ENCODE results near the gene EXOC2. TPM values are rescaled to one million over a fixed set of nuclear protein-coding genes. Genes with fewer than 3 reads are reported as not detected.
"Not testable (repeated sequence)": the region's sequence is repeated elsewhere in the genome, so short reads cannot be mapped to it uniquely, and the experiment has no call there.

The EXOC2 gene
- total and polyA plus RNA-seq, 5 experiments from 2014 or later = 28.6 to 40.3 (median 36.7) TPM

DNA sequence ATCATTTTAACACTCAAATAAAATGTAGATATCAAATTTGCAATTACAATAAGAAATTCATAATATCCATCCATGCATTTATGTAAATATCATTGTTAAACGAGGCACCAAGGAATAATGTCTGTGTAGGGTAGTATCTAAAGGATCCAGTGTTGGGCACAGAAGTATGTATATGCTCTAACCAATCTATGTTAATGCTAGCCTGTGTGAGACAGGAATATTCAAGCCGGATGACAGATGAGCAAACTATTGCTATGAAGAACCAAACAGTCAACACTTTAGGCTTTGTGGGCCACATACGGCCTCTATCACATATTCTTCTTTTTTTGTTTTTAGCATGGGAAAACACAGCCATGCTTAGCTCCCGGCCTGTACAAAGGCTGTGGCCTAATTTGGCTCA lies 81.0 kb downstream of the EXOC2 start:
- H3K4me1 Mint-ChIP-seq = peaks cover 0 to 9% (median 0%) of the 10 kb centered on the region in 4 donors
- no peak overlapping the region for H3K4me3 Mint-ChIP-seq
- H3K27me3 Mint-ChIP-seq = no peaks in the 10 kb centered on the region
- peak overlapping the region in 2 of 10 donors; percentile 58 to 68 for H3K27ac Mint-ChIP-seq
- DNase-seq (no peak), ATAC-seq (no peak)
- H3K9me3 Mint-ChIP-seq = no peaks in the 10 kb centered on the region
- POLR2A ChIA-PET = no interaction called here
- H3K36me3 Mint-ChIP-seq = peaks cover 10 to 74% (median 29%) of the 10 kb centered on the region in 3 donors

DNA sequence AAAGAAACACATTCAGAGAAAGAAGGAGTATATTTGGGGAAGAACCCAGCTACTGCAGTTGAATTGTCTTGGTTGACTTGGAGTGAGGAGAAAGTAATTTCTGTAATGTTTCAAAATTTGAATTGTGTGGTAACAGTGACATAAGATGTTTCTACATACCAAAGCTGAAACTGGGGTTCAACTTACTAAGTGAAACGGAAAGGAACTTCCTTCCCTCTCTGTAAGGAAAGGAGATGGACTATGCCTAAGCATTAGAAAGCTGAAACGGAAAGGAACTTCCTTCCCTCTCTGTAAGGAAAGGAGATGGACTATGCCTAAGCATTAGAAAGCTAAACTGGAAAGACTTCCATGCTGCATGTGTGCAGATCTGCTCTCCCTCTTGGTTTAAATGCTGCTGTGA lies 82.1 kb downstream of the EXOC2 start:
- POLR2A ChIA-PET = no interaction called here
- H3K4me1 Mint-ChIP-seq = peaks cover 0 to 9% (median 0%) of the 10 kb centered on the region in 4 donors
- no peak overlapping the region for H3K4me3 Mint-ChIP-seq
- ATAC-seq = no peak
- no peaks in the 10 kb centered on the region for H3K27me3 Mint-ChIP-seq
- no peak for DNase-seq
- peak overlapping the region in 2 of 10 donors; percentile 16 to 57 for H3K27ac Mint-ChIP-seq
- H3K36me3 Mint-ChIP-seq = peaks cover 19 to 79% (median 36%) of the 10 kb centered on the region in 3 donors
- no peaks in the 10 kb centered on the region for H3K9me3 Mint-ChIP-seq

DNA sequence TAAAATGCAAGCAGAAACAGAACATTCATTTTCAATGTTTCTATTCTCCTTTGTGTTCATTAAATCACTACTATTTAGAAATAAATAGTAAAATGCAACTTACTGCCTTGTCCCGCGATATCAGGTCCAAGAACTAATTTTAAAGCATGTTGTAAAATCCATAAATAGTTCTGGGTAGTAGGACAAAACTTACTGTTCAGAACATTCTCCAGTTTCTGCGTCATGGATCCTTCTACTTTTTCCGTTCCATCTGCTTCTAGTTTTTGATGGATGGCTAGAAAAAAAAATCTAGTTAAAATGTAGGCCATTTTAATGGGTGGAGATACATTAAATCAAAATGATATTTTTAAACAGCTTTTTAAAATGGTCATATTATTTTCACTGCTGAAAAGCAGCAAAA lies 83.0 kb downstream of the EXOC2 start:
- no peaks in the 10 kb centered on the region for H3K9me3 Mint-ChIP-seq
- no peak for DNase-seq
- no peak for ATAC-seq
- POLR2A ChIA-PET = no interaction called here
- no peaks in the 10 kb centered on the region for H3K27me3 Mint-ChIP-seq
- no peak overlapping the region for H3K27ac Mint-ChIP-seq
- H3K36me3 Mint-ChIP-seq = peaks cover 20 to 74% (median 34%) of the 10 kb centered on the region in 3 donors
- no peak overlapping the region for H3K4me3 Mint-ChIP-seq
- H3K4me1 Mint-ChIP-seq = peaks cover 0 to 9% (median 0%) of the 10 kb centered on the region in 4 donors

DNA sequence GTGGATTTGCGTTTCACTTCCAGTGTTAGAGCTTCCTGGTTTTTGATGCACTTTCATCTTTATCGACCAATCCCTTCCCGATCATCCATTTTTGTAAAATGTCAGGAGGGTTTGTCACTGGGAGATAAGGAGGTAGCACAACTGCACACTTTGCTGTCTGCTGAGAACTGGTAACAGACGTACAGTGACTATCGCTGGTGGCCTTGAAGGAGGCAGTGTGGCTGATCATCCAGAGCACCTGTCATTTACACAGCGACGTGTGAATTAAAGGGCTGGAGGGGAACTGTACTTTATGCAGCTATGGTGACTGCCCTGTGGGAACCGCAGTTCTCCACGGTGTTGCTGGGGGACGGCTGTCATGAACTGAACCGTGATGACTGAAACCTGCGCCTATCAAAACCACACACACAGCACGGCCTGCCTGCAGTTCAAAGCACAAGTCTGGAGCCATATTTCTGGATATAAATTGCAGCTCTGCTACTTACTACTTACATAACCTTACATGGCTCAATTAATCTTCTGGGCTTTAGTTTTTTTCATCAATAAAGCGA lies 86.0 kb downstream of the EXOC2 start:
- DNase-seq (no peak), ATAC-seq (no peak)
- H3K36me3 Mint-ChIP-seq = peaks cover 20 to 66% (median 30%) of the 10 kb centered on the region in 3 donors
- no peaks in the 10 kb centered on the region for H3K27me3 Mint-ChIP-seq
- peaks cover 0 to 10% (median 6%) of the 10 kb centered on the region in 4 donors for H3K4me1 Mint-ChIP-seq
- no peak overlapping the region for H3K27ac Mint-ChIP-seq
- H3K4me3 Mint-ChIP-seq = no peak overlapping the region
- no peaks in the 10 kb centered on the region for H3K9me3 Mint-ChIP-seq
- POLR2A ChIA-PET = no interaction called here

DNA sequence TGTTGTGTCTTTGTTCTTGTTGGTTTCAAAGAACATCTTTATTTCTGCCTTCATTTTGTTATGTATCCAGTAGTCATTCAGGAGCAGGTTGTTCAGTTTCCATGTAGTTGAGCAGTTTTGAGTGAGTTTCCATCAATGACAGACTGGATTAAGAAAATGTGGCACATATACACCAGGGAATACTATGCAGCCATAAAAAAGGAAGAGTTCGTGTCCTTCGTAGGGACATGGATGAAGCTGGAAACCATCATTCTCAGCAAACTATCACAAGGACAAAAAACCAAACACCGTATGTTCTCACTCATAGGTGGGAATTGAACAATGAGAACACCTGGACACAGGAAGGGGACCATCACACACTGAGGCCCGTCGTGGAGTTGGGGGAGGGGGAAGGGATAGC lies 87.0 kb downstream of the EXOC2 start:
- H3K9me3 Mint-ChIP-seq, POLR2A ChIA-PET, H3K4me3 Mint-ChIP-seq: not testable (repeated sequence)

DNA sequence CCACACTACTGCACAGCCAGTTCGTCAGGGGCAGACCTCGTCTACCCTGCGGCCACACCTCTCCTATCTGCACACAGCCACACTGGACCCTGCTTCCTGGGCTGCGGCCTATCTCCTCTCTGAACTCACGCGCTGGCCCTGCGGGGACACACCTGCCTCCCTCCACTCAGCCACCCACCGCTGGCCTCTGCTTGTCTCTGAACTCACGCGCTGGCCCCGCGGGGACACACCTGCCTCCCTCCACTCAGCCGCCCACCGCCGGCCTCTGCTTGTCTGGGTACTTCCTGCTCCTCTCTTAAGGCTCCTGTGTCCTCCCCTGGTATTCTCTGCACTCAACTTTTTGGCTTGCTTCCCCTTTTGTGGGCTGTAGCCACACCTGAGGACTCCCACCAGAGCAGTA lies 88.4 kb downstream of the EXOC2 start:
- Mint-ChIP-seq H3K4me1 (peaks cover 0 to 10% (median 2%) of the 10 kb centered on the region in 4 donors), H3K27me3 (no peaks in the 10 kb centered on the region), H3K9me3 (no peaks in the 10 kb centered on the region), H3K4me3 (peak overlapping the region in 1 of 10 donors; percentile 19), H3K36me3 (peaks cover 20 to 51% (median 29%) of the 10 kb centered on the region in 3 donors), H3K27ac (peak overlapping the region in 3 of 10 donors; percentile 17 to 39 (median 23))
- POLR2A ChIA-PET = no interaction called here
- no peak for DNase-seq
- ATAC-seq = no peak

More for the DNA sequence above, 87.0 kb downstream of the EXOC2 start:
- peaks cover 20 to 60% (median 30%) of the 10 kb centered on the region in 3 donors for H3K36me3 Mint-ChIP-seq
- not testable (repeated sequence) for DNase-seq, H3K4me1 Mint-ChIP-seq, ATAC-seq, H3K27me3 Mint-ChIP-seq
- peak overlapping the region in 1 of 10 donors; percentile 7 for H3K27ac Mint-ChIP-seq

DNA sequence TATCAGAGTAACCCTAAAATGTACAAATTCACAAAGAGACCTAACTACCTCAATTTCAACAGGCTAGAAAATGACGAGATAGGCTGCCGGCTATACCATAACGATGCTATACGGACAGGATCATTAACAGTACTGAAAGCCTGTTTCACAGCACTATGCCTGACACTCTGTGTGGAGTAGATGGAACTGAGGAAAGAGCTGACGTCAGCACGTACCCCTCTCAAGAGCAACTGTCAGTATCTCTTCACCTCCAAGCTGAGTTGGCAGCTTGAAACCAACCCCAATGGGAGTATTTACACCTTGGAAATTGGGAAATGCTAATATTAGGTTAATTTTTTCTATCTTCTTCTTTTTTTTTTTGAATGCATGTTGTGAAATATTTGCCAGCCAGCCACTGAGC lies 89.7 kb downstream of the EXOC2 start:
- Mint-ChIP-seq H3K27me3 (no peaks in the 10 kb centered on the region), H3K27ac (peak overlapping the region in 2 of 10 donors; percentile 10 to 14), H3K4me1 (peaks cover 0 to 10% (median 2%) of the 10 kb centered on the region in 4 donors), H3K4me3 (no peak overlapping the region), H3K36me3 (peaks cover 14 to 52% (median 23%) of the 10 kb centered on the region in 3 donors), H3K9me3 (no peaks in the 10 kb centered on the region)
- POLR2A ChIA-PET = no interaction called here
- ATAC-seq = no peak
- no peak for DNase-seq

DNA sequence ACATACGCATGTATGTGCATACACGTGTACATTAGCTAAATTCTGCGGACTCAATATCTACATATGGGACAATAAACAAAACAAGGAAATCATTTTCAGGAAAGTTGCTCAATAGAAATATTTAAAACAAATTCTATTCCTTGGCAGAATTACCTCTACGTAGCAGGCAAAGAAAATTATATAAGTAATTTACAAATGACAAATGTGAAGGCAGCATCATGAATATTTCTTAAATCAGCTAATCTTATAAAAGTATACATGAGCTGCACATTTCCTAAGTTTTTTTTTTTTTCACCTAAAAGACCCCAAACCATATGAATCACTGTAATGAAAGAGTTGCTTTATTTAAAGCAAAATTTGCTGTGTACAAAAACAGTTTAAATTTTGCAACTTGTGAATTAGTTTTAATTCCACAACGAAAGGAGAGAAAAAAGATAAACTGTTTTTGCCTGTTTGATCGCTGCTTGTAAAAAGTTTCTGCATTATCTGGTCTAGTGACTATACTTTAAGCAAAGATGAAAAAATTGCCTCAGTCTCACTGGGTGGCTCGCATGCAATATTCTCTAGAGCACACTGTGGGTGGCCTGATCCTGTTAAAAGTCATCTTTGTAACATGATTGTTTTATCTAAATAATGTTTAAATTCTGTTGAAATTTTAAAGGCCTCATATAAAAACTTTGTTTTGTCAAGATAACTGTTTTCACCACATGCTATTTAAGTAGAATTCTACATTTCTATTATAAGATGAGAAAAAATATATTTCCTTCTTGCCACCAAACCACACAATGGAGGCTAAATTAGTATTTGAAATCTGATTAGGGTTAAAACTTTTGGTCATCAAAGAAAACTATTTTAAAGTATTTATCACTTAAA lies 93.1 kb downstream of the EXOC2 start:
- Mint-ChIP-seq H3K4me3 (no peak overlapping the region), H3K4me1 (peaks cover 0 to 10% (median 2%) of the 10 kb centered on the region in 4 donors), H3K27me3 (no peaks in the 10 kb centered on the region), H3K9me3 (no peaks in the 10 kb centered on the region), H3K27ac (peak overlapping the region in 2 of 10 donors; percentile 15 to 25), H3K36me3 (peaks cover 0 to 48% (median 1%) of the 10 kb centered on the region in 3 donors)
- DNase-seq (no peak), ATAC-seq (no peak)
- POLR2A ChIA-PET = no interaction called here

DNA sequence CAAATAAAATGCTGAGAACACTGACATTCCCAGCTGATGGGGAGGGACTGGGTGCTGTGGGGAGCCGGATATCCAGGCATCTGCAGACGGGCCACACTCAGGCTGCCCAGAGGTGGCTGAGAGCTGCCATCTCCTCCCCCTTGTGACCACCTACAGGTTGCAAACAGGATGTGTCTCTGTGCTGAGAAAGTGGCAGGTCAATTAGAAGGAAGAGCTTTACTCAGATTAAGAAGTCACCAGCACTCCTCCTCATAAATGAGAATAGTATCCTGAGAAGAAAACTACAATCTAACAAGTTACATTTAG lies 99.1 kb downstream of the EXOC2 start:
- Mint-ChIP-seq H3K27me3 (no peaks in the 10 kb centered on the region), H3K4me1 (peaks cover 0 to 12% (median 6%) of the 10 kb centered on the region in 4 donors), H3K4me3 (no peak overlapping the region), H3K27ac (peak overlapping the region in 2 of 10 donors; percentile 47 to 85), H3K36me3 (peaks cover 0 to 66% (median 21%) of the 10 kb centered on the region in 3 donors), H3K9me3 (no peaks in the 10 kb centered on the region)
- DNase-seq (no peak), ATAC-seq (no peak)
- POLR2A ChIA-PET = no interaction called here

DNA sequence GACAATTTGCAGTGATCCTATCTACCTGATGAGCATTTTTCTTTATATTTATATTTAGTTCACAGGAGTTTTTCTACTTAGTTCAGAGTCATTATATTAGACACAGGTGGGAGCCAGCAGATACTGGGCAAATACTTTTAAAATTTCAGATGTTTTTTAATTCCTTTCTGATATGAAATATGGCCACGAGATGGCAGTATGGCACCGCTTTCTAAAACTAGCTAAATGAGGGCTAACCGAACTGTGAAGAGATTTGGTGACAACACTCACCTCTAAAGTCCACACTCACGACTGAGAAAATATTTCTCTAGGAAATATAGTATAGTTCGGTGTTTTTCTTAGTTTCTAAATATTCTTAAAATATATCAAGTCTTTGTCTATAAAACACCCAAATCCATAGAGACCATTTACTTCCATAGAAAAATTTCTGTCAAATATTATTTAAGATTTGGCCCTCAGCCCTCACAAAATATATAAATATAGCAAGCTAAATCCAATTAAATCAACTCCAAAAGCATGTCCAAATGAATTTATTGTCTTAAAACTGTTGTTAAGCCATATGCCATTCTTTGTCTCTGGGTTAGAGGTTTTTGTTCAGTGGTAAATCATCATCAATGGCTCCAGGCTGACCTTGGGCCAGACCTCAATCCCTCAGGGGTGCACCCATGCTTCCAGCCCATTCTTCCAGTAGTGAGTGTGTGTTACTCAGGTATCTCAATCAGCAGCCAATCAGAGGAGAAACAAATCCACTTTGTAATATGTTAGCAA lies 99.6 kb downstream of the EXOC2 start:
- Mint-ChIP-seq H3K27me3 (no peaks in the 10 kb centered on the region), H3K4me1 (peaks cover 0 to 12% (median 6%) of the 10 kb centered on the region in 4 donors), H3K9me3 (no peaks in the 10 kb centered on the region), H3K36me3 (peaks cover 0 to 66% (median 25%) of the 10 kb centered on the region in 3 donors), H3K27ac (peak overlapping the region in 2 of 10 donors; percentile 54 to 85), H3K4me3 (no peak overlapping the region)
- ATAC-seq (peak; percentile 49 to 57), DNase-seq (peak; percentile 24 to 79 (median 59))
- POLR2A ChIA-PET = no interaction called here

DNA sequence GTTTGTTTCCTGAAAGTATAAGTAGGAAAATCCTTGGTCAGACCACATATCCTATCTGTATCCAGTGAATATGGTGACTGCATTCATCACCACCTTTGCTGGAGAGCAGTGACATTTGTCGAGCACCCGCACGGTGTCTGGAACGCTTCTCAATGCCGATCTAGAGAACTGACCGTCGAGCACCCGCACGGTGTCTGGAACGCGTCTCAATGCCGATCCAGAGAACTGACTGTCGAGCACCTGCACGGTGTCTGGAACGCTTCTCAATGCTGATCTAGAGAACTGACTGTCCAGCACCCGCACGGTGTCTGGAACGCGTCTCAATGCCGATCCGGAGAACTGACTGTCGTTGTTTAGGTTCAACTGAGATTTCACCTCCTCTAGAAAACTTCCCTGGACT lies 103.8 kb downstream of the EXOC2 start:
- Mint-ChIP-seq H3K27me3 (no peaks in the 10 kb centered on the region), H3K36me3 (peaks cover 0 to 53% (median 25%) of the 10 kb centered on the region in 3 donors), H3K4me3 (no peak overlapping the region), H3K9me3 (no peaks in the 10 kb centered on the region), H3K4me1 (peaks cover 2 to 22% (median 9%) of the 10 kb centered on the region in 4 donors), H3K27ac (no peak overlapping the region)
- DNase-seq (no peak), ATAC-seq (no peak)
- POLR2A ChIA-PET = no interaction called here

DNA sequence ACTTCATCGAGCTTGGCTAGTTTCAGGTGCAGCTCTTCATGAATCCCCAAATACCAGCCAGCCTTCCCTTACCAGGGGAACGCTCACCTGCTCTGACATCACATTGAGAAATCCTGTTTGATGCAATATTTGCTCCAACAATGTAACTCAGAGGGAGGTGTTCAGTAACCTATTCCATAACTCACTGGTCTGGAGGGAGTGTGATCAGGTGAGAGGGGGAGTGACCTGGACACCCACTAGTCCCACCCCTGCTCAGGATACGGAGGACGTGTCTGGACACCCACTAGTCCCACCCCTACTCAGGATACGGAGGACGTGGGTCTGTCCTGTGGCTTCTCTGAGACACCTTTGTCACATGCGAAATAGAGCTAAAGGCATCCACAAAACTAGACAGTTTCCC lies 106.4 kb downstream of the EXOC2 start:
- Mint-ChIP-seq H3K36me3 (peaks cover 0 to 53% (median 19%) of the 10 kb centered on the region in 3 donors), H3K4me3 (no peak overlapping the region), H3K4me1 (peaks cover 11 to 33% (median 16%) of the 10 kb centered on the region in 4 donors), H3K27ac (no peak overlapping the region), H3K27me3 (no peaks in the 10 kb centered on the region), H3K9me3 (no peaks in the 10 kb centered on the region)
- DNase-seq (no peak), ATAC-seq (no peak)
- POLR2A ChIA-PET = no interaction called here

DNA sequence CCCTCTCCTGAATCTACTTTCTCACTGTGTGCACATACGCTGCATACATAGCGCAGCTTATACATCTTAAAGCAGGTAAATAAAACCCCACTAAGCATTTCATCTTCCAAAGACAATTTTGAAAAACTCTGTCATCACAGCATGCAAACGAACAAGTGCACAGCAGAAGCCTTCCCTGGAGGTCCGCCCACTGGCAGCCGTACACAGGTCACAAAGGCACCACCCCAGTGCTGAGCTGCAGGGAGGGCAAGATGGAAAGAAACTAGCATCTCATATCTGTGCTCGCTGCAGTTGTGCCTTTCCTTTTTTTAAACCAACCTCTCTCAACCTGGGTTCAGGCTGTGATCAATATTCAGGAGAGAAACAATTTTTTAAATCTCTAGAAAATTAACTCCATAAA lies 109.3 kb downstream of the EXOC2 start:
- Mint-ChIP-seq H3K36me3 (peaks cover 0 to 27% (median 2%) of the 10 kb centered on the region in 3 donors), H3K4me3 (no peak overlapping the region), H3K9me3 (no peaks in the 10 kb centered on the region), H3K4me1 (peaks cover 6 to 22% (median 14%) of the 10 kb centered on the region in 4 donors), H3K27me3 (no peaks in the 10 kb centered on the region), H3K27ac (peak overlapping the region in 4 of 10 donors; percentile 15 to 71 (median 22))
- POLR2A ChIA-PET = no interaction called here
- DNase-seq (no peak), ATAC-seq (no peak)
